Subcutaneous adipose tissue (tissue), 4 donors: ENCODE data around the gene SHISA9. TPM values are rescaled to one million over a fixed set of nuclear protein-coding genes. Genes with fewer than 3 reads are reported as not detected.

Source experiments
- CTCF ChIP-seq: fragments of 450-650 bp; IDR thresholded peaks from one replicate; pipeline ENCODE4 v1.5.1; 2016; ENCODE audit warnings: low read depth, mild to moderate bottlenecking, control low read depth, antibody characterized with exemption, moderate library complexity
- total RNA-seq, 4 donors: library from RNA; depleted of rRNA; stranded (reverse); fragments of >200 nt; gene quantifications; one replicate each; pipeline ENCODE4 v1.1.0, GENCODE V29; 2016

The SHISA9 gene
- total RNA-seq, 4 donors from 2014 or later, result under 0.01 to 0.19 (median 0.17) TPM; not detected in 1

- no peak for TF ChIP-seq CTCF
Observed at GRCh38 chr16:12906765-12907516, 5.5 kb downstream of the SHISA9 start.

- no peak for TF ChIP-seq CTCF
Observed at GRCh38 chr16:12907670-12908233, 6.4 kb downstream of the SHISA9 start.

GRCh38 chr16:12917246-12917645, 15.8 kb downstream of the SHISA9 start:
- no peak for TF ChIP-seq CTCF

GRCh38 chr16:12917653-12918052, 16.3 kb downstream of the SHISA9 start:
- no peak for TF ChIP-seq CTCF

- TF ChIP-seq CTCF, result no peak
Observed at GRCh38 chr16:12920739-12921138, 19.3 kb downstream of the SHISA9 start.

- no peak for TF ChIP-seq CTCF
Observed at GRCh38 chr16:12925026-12925800, 23.8 kb downstream of the SHISA9 start.

- no peak for TF ChIP-seq CTCF
Observed at GRCh38 chr16:12927591-12927990, 26.2 kb downstream of the SHISA9 start.
